Measurements from ENCODE around the gene GRIA1.
"Not testable (repeated sequence)": the region's sequence is repeated elsewhere in the genome, so short reads cannot be mapped to it uniquely, and the experiment has no call there.

GRIA1 gene

GRCh38 chr5:153835891-153836515 is 345.5 kb downstream of the GRIA1 start:
- no peak for DNase-seq (ENCODE audit: low read depth in 2 of 2)

GRCh38 chr5:153849303-153850113 is 359.0 kb downstream of the GRIA1 start:
- not testable (repeated sequence) for DNase-seq (ENCODE audit: low read depth in 2 of 2)

GRCh38 chr5:153860195-153860886 is 369.9 kb downstream of the GRIA1 start:
- DNase-seq (ENCODE audit: low read depth in 2 of 2): no peak

- not testable (repeated sequence) for DNase-seq (ENCODE audit: low read depth in 2 of 2)
Observed at GRCh38 chr5:153862906-153863305, 372.4 kb downstream of the GRIA1 start.

Data from stimulated activated CD4-positive, alpha-beta T cell treated with anti-CD3 and anti-CD28 coated beads, Interleukin-4, amount 100 ng/mL, for 48 hours (primary cell).